ENCODE results near the gene LIMK1.
A peak's percentile ranks its signal among the peaks of the same experiment; 100 is the strongest.
"Not testable (repeated sequence)": the region's sequence is repeated elsewhere in the genome, so short reads cannot be mapped to it uniquely, and the experiment has no call there.

Gene LIMK1

DNA sequence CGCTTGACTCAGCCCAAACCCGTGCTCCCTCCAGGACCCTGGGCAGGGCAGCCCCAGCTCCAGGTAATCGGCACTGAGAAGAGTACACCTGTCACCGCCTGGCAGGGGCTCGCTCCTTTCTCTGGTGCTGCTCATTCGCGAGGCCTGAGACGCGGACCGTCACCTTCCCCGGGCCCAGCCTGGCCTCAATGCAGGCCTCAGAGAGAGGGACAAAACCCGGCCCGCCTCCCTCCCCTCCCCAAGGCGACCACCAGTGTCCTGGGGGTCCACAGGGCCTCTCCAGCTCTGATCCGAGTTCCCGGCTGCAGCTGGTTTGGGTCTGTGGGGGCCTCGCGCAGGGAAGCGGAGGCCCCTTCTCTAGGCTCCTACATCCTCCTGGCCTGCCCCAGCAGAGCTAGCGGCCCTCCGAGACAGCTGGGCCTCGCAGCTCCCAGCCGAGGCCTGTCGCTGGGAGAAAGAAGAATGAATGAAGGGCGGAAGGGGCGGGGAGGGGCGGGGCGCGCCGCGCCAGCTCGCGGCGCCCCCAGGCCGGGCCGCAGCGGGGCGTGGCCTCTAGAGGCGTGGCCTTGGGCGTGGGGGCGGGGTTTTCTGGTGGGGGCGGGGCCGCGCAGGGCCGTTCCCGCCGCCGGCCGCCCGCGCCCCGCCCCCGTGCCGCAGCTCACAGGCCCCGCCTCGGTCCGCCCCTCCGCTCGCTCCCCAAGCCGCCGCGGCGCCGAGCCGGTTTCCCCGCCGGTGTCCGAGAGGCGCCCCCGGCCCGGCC lies at the start of gene LIMK1:
Gene LIMK1, plus strand, starts transcription at position 688 of the 760 bp plus-strand sequence. CDS start 187 bp downstream, outside the sequence.
- DNase-seq (ENCODE audit: low spot score): peak; percentile 86

DNA sequence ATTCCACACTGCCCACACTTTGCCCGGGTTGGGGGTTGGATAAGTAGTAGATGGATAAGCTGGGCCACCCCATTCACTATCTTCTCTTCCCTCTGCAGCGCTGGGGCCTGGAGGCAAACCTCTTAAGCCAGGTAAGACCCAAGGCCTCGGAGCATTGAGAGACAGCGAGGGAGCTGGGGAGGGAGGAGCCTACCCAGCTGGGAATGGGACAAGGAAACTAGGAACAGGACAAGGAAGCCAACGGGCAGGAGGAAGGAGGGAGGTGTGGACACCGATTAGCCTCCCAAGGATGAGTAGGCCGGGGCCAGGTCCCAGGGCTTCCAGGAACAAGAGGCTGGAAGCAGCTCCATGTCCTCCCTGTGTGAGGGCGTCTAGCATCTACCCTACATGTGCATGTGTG lies 46.0 kb upstream of the LIMK1 start:
- DNase-seq (ENCODE audit: low spot score): no peak

DNA sequence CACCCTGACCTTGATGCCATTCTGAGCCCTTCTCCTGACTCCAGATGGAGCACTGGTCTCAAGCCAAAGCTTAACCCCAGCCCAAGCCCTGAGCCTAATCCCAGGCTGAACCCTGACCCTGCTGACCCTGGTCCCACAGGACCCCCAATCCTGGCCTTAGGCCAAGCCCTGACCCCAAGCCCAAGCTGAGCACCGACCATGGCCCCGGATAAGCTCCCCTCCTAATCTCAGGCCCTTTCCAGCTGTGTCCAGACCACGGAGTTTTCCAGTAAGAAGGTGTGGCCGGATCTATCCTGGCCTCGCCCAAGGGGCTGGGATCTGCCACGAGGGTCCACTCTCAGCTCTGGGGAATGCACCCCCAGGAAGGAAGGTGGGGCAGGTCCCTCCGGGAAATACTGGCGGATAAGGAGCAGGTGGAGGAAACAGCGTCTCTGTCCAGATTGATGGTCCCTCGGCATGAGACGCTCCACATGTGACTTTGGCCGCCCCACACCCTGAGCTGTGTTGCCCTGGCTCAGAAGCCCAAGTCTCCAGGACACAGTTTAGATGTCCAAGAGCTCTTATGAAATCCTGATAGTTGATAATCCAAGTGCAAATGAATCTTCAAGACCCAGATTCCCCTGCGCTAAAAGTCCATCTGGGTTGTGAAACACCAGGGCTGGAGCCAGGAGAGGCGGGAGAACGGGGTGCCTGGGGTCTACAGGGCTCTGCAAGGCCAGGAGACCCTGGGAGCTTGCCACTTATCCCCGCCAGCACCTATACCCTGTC lies 45.2 kb upstream of the LIMK1 start:
- no peak for DNase-seq (ENCODE audit: low spot score)

DNA sequence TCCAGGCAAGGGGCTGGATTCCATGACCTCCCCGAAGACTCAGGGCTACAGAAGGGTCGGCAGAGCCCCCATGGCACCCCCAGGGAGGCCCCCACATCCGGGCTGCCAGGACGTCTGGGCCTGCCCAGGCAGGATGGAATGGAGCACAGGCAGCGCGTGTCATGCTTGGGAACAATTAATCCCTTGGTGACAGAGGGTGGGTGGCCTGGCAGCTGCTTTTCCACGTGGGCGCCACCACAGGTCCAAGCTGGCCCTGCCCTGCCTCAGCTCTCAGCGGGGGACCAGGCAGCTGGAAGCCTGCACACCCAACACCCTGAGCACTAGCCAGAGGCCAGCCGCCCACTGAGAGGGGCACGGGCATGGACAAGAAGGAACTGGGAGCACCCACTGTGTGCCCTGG lies 44.3 kb upstream of the LIMK1 start:
- DNase-seq (ENCODE audit: low spot score): no peak

DNA sequence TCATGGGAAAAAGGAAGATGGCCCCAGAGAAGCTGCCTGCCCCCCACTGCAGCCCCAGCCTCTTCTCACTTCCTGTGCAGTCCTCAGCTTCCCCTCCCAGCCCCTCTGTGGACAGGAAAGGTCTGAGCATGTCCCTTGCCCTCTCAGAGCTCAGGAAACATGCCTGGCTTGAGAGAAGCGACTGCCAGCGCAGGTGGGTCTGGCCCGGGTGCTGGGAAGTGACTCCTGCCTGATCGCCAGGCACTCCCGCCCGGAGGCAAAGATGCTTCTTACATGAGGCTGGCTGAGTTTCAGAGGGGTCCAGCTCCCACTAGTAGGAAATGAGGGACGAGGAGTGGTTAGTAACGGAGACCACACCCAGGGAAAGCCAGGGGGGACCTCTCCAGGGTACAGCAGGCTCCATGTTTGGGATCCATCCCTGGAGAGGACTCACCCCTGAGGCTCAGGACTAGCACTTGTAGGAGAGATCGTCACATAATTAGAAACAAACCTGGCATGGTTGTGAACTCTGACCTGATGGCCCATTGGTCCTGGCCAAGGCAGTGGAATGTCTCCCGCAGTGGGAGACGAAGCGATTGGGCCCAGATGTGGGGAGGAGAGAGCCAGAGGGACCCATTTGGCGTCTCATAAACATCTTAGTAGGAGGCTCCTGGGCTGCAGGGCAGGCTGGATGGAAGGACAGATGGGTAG lies 43.4 kb upstream of the LIMK1 start:
- DNase-seq (ENCODE audit: low spot score): no peak

DNA sequence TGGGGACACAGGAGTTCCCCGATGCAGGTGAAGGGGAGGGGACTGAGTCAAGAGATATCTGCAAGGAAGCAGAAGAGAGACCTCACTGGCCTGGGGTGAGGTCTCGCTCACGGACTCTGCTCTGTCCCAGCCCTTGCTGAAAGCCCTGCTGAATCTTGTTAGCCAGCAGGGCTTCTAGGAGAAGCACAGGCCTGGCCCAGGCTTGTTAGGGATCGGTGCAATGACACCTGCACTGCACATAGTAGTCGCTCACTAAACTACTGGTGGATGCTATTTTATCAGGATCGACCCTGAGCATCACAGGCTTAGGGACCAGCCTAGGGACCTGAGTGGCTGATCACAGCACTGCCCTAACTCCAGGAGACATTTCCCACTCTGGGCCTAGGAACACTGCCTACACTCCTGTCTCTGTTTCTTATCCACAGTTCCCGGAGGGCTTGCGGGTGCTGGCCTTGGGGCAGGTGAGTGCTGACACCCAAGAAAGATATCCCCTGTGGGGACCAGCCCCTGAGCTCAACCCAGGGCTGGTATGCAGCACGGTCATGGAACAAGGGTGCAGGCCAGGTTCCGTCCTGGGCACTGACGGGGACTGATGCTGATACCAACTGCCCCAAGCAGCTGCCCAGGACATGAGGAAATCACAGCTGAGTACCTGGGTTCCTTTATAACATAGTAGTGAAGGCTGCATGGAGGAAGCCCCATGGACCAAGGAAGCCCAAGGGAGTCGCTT lies 42.6 kb upstream of the LIMK1 start:
- DNase-seq (ENCODE audit: low spot score): no peak

DNA sequence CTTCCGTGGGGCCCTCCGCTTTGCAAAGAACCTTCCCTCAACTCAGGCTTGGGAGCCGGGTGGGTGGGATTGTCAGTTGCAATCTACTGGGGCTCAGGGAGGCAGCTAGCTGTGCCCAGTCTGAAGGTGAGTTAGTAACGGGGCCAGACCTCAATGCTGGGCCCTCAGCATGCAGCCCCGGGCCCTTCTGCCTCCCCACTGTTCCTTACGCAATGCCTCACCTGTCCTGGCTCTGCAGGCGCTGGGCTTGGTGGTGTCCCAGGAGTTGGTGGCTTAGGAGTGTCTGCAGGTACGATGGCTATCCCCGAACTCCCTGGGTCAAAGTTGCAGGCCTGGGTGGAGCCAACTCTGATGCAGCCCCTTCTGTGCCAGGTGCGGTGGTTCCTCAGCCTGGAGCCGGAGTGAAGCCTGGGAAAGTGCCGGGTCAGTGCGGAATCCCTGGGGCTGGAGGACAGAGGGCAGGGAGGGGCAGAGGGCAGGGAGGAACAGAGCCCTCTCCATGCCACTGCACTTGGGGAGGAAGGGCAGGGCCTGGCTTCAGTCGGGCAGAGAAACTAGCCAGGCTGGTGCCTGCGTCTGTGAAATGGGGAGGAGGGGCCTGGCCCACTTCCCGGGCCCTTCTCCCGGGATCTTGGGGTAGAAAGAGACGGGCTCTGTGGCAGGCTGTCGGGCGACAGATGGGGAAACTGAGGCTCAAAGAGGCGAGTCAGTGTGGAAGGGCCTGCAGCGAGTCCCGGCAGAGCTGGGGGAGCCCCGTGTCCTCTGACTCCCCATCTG lies 40.7 kb upstream of the LIMK1 start:
- DNase-seq (ENCODE audit: low spot score): no peak

DNA sequence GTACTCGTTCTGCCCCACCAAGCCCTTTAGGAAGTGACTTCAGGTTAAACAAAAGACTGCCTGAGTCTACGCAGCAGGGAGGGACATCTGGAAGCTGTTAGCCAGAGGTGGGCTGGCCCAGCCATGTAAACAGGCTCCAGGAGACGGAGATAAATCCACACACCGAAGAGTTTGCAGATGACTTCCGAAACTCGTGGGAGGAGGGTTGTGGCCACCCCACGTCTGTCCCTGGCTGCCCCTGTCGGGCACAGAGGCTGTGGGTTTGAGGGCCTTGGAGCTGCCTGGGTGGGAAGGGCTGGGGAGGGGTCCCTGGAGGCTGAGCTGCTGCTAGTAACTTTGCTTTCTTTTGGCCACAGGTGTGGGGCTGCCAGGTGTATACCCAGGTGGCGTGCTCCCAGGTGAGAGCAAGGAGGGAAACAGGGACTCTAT lies 40.1 kb upstream of the LIMK1 start:
- no peak for DNase-seq (ENCODE audit: low spot score)

DNA sequence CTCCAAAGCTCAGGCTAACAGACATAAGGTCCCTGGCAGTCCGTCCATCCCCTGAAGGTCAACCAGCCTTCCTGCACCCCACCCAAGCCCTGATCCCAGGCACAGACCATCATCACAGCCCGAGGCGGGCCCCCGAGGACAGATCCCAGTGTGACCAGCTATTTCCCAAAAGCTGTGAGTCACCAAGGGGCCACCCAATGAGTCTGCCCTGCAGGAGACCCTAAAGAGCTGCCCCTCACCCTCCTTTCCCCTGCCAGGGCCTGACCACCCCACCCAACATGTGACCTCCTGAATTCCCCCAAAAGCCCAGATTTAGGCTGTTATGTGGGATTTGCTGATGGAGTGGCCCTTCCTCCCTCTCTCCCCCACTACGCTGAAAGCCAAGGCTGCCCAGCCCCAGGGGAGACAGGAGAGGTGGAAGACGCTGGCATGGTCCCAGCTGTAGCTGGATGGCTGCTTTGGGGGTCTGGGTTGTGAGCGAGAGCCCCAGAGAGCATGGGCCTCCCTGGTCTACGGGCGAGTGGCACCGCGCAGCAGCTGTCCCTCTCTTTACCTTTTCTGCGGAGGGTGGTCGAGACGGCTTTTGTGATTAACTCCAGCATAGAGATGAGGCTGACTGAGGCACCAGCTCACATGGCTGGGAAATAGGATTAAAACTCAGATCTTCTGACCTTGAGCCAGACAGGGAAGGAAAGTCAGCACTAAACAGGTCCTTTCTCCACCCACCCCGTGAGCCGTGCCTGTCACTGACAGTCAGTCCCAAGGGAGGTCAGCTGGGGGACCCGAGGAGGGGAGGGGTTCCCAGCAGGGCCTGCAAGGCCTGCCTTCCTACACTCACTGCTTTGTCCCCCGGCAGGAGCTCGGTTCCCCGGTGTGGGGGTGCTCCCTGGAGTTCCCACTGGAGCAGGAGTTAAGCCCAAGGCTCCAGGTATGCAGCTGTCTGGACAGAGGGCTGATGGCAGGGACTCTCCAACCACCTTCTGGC lies 38.9 kb upstream of the LIMK1 start:
- no peak for DNase-seq (ENCODE audit: low spot score)

DNA sequence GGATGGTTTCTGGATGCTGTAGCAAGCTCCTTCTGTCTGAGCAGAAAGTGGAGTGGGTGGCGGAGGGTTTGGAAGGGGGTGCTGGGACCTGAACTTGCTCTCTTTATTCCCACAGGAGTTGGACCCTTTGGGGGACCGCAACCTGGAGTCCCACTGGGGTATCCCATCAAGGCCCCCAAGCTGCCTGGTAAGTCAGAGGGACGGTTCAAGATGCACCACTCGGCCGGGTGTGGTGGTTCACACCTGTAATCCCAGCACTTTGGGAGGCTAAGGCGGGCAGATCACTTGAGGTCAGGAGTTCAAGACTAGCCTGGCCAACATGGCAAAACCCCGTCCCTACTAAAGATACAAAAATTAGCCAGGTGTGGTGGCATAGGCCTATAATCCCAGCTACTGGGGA lies 37.0 kb upstream of the LIMK1 start:
- not testable (repeated sequence) for DNase-seq (ENCODE audit: low spot score)

DNA sequence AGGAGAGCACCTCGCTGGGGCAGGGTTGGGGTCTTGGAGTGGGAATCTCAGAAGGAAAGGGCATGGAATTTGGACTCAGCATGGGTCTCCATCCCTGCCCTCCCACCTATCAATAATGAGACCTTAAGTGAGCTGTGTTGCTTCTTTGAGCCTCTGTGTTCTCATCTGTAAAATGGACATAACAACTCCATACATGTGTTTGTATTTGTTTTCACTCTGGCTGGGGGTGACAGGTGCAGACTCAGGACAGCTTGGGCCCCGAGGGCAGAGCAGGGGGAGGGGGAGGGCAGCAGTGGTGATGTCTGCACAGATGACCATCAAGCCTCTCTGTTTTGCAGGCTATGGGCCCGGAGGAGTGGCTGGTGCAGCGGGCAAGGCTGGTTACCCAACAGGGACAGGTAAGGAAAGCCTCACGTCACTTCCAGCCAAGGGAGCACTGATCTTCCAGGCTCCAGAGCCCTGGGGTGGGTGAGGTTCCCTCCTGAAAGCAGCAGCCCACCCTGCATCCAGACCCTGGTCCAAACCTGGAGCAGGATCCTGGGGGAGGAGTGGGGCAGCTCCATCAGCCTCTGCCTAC lies 35.7 kb upstream of the LIMK1 start:
- no peak for DNase-seq (ENCODE audit: low spot score)

DNA sequence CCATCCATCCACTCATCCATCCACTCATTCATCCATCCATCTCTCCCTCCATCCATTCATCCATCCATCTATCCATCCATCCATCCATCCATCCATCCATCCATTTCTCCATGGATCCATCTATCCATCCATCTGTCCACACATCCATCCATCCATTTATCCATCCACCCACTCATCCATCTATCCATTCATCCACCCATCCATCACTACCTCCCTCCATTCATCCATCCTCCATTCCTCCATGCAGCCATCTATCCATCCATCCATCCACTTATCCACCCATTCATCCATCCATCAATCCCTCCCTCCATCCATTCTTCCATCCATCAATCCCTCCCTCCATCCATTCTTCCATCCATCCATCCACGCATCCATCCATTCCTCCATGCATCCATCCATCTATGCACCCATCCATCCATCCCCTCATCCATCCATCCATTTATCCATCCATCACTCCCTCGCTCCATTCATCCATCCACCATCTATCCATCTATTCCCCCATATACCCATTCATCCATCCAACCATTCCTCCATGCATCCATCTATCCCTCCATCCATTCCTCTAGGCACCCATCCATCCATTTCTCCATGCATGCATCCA lies 34.5 kb upstream of the LIMK1 start:
- no peak for DNase-seq (ENCODE audit: low spot score)

DNA sequence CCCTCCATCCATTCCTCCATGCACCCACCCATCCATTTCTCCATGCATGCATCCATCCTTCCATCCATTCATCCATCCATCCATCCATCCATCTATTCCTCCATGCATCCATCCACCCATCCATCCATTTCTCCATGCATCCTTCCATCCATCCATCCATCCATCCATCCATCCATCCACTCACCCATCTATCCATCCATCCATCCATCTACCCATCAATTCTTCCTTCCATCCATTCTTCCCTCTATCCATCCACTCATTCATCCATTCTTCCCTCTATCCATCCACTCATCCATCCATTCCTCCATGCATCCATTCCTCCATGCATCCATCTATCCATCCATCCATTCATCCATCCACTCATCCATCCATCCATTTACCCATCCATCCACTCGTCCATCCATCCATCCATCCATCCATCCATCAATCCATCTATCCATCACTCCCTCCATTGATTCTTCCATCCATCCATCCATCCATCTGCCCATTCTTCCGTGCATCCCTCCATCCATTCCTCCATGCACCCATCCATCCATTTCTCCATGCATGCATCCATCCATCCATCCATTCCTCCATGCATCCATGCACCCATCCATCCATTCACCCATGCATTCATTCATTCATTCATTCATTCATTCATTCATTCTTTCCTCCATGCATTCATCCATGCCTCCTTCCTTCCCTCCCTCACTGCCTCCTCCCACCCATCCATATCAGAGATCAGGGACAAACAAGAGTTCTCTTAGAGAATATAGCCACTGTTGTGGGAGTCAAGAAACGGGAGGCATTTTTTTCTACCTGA lies 33.4 kb upstream of the LIMK1 start:
- no peak for DNase-seq (ENCODE audit: low spot score)

DNA sequence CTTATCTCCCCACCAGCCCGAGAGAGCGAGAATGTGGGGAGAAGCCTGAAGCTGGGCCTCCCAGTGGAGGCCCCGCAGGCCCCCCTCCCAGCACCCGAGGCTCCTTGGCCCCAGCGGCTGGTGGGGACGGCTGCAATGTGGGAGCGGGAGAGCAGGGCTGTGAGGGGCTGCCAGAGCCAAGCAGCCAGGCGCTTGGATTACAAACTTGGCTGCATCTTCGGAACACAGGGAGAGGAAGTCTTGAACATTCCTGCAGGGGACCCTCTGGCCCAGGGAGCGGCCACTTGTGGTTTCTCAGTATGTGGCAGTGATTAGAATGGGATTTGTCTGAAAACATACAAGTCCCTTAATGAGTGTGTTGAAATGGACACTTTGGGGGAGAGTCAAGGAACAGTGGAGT lies 32.4 kb upstream of the LIMK1 start:
- DNase-seq (ENCODE audit: low spot score): no peak

DNA sequence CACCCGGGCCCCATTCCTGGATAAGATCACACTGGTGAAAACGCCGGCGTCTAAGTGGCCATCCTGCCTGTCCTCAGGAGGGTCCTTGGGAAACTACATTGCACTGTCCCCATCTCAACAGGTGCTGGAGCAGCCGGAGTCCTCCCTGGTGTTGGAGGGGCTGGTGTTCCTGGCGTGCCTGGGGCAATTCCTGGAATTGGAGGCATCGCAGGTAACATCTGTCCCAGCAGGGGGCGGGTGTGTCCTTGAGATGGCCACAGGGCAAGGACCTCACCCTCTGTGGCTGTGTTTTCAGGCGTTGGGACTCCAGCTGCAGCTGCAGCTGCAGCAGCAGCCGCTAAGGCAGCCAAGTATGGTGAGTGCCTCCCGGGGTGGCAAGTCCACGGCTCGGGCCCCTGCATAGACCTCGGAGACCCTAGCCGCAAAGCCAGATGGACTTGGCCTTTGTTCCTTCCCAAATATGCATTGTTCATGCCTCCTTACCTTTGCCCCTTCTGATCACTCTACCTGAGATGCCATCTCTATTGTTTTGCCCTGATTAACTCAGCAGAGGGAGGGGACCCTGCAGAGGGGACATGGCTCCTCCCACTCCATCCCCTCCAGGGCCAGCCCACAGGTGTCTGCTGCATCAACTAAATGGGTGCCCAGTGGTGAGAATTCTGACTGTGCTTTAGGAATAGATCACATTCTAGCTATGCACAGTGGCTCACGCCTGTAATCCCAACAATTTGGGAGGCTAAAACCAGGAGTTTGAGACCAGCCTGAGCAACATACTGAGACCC lies 31.8 kb upstream of the LIMK1 start:
- peak; percentile 49 for DNase-seq (ENCODE audit: low spot score)

DNA sequence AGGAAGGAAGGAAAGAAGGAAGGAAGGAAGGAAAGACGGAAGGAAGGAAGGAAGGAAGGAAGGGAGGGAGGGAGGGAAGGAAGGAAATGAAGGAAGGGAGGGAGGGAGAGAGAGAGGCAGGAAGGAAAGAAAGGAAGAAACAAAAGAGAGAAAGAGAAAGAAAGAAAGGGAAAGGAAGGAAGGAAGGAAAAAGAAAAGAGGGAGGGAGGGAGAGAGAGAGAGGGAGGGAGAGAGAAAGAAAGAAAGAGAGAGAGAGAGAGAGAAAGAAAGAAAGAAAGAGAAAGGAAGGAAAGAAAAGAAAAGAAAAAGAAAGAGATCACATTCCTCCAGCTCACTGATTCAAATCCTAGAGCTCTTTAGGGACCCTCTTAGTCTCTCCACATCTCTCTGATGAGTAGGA lies 31.0 kb upstream of the LIMK1 start:
- DNase-seq (ENCODE audit: low spot score): no peak

DNA sequence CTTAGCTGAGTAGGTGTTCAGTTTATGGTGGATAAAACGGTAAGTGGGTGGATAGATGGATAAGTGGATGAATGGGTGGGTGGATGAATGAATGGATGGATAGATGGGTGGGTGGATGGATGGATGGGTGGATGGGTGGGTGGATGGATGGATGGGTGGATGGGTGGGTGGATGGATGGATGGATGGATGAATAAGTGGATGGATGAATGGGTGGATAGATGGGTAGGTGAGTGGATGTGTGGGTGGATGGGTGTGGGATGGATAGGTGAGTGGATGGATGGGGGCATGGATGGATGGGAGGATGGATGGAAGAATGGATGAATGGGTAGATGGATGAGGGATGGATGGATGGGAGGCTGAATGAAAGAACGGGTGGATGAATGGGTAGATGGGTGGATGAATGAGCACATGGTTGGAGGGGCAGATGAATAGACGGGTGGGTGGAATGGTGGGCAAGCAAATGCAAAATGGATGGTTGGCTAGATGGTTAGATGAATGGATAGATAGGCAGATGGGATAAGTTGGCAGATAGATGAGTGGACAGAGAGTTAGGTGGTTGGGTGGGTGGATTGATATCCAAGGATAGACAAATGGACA lies 29.9 kb upstream of the LIMK1 start:
- DNase-seq (ENCODE audit: low spot score): no peak
